Neural progenitor cell (in vitro differentiated cells): Measurements from ENCODE around the gene SCN1A.

ENCODE experiments used
- CTCF ChIP-seq: fragments of 200-600 bp; sonication (generic); IDR thresholded peaks from 2 replicates; pipeline ENCODE4 v1.5.1; 2017; ENCODE audit warnings: antibody characterized with exemption, mild to moderate bottlenecking
- EZH2phosphoT487 ChIP-seq: fragments of 200-600 bp; sonication (generic); IDR thresholded peaks from 2 replicates; pipeline ENCODE4 v1.6.1; 2017; ENCODE audit warnings: antibody characterized with exemption

GRCh38 chr2:166154685-166155338, 27.0 kb upstream of the SCN1A start:
- TF ChIP-seq EZH2phosphoT487 (no peak), CTCF (no peak)
